ENCODE data around the gene HELT. TPM values are rescaled to one million over a fixed set of nuclear protein-coding genes. Genes with fewer than 3 reads are reported as not detected.

Gene HELT
- total RNA-seq, 4 donors from 2014 or later, result not detected

- Histone ChIP-seq H3K36me3 (no peaks in the 10 kb centered on the region), H3K27ac (no peak overlapping the region), H3K9me3 (no peaks in the 10 kb centered on the region), H3K27me3 (peaks cover 36 to 60% (median 56%) of the 10 kb centered on the region in 3 donors), H3K4me3 (no peak overlapping the region), H3K4me1 (peaks cover 0 to 2% of the 10 kb centered on the region in 2 donors)
- TF ChIP-seq POLR2A (IDR thresholded peaks at IDR 0.05), result no peak
- in situ Hi-C loops (cut with MboI; ENCODE audit: low sequenced_read_pairs in 4 of 4) (no loop called here), intact Hi-C loops (cut with DNase I; ENCODE audit: low total_unique reads) (no loop called here)
- DNase-seq (no peak), ATAC-seq (no peak)
Observed at GRCh38 chr4:185011408-185011807, 6.9 kb upstream of the HELT start.

- TF ChIP-seq CTCF (IDR thresholded peaks at IDR 0.05 in 4 of 5, conservative IDR thresholded peaks at IDR 0.05 in 1 of 5) (no peak), POLR2A (IDR thresholded peaks at IDR 0.05) (no peak)
- H3K4me3 ChIP-seq, result no peak overlapping the region
- in situ Hi-C loops (cut with MboI; ENCODE audit: low sequenced_read_pairs in 4 of 4), result no loop called here
- no peaks in the 10 kb centered on the region for H3K36me3 ChIP-seq
- ATAC-seq, result no peak
- intact Hi-C loops (cut with DNase I; ENCODE audit: low total_unique reads), result no loop called here
- no peaks in the 10 kb centered on the region for H3K9me3 ChIP-seq
- H3K27me3 ChIP-seq, result peaks cover 56 to 82% (median 78%) of the 10 kb centered on the region in 3 donors
- no peak overlapping the region for H3K27ac ChIP-seq
- peaks cover 2 to 19% of the 10 kb centered on the region in 2 donors for H3K4me1 ChIP-seq
- DNase-seq, result no peak
Observed at GRCh38 chr4:185013417-185014125, 4.7 kb upstream of the HELT start.

GRCh38 chr4:185015108-185015507 is 3.2 kb upstream of the HELT start:
- H3K36me3 ChIP-seq, result no peaks in the 10 kb centered on the region
- in situ Hi-C loops (cut with MboI; ENCODE audit: low sequenced_read_pairs in 4 of 4) (no loop called here), intact Hi-C loops (cut with DNase I; ENCODE audit: low total_unique reads) (no loop called here)
- H3K9me3 ChIP-seq, result no peaks in the 10 kb centered on the region
- H3K4me1 ChIP-seq, result peaks cover 3 to 29% of the 10 kb centered on the region in 2 donors
- TF ChIP-seq POLR2A (IDR thresholded peaks at IDR 0.05) (no peak), CTCF (IDR thresholded peaks at IDR 0.05 in 4 of 5, conservative IDR thresholded peaks at IDR 0.05 in 1 of 5) (no peak)
- no peak for ATAC-seq
- no peak overlapping the region for H3K4me3 ChIP-seq
- H3K27me3 ChIP-seq, result peaks cover 72 to 92% (median 88%) of the 10 kb centered on the region in 3 donors
- no peak overlapping the region for H3K27ac ChIP-seq
- no peak for DNase-seq

- Histone ChIP-seq H3K27me3 (peaks cover 84 to 99% (median 96%) of the 10 kb centered on the region in 3 donors), H3K4me3 (peak overlapping the region in 2 of 4 donors; percentile 6 to 38), H3K36me3 (no peaks in the 10 kb centered on the region), H3K27ac (no peak overlapping the region), H3K4me1 (peaks cover 14 to 42% of the 10 kb centered on the region in 2 donors), H3K9me3 (no peaks in the 10 kb centered on the region)
- in situ Hi-C loops (cut with MboI; ENCODE audit: low sequenced_read_pairs in 4 of 4), result no loop called here
- ATAC-seq (no peak), DNase-seq (no peak)
- TF ChIP-seq CTCF (IDR thresholded peaks at IDR 0.05 in 4 of 5, conservative IDR thresholded peaks at IDR 0.05 in 1 of 5), result no peak
- no peak for TF ChIP-seq POLR2A (IDR thresholded peaks at IDR 0.05)
- intact Hi-C loops (cut with DNase I; ENCODE audit: low total_unique reads), result no loop called here
Observed at GRCh38 chr4:185016101-185016940, 2.0 kb upstream of the HELT start.

Measured in gastrocnemius medialis (tissue), 4 donors.